ENCODE results near the gene SLC15A4.
"Not testable (repeated sequence)": the region's sequence is repeated elsewhere in the genome, so short reads cannot be mapped to it uniquely, and the experiment has no call there.

SLC15A4 gene

GRCh38 chr12:128844031-128844635 is 20.4 kb upstream of the SLC15A4 start:
- DNase-seq, result no peak

DNA sequence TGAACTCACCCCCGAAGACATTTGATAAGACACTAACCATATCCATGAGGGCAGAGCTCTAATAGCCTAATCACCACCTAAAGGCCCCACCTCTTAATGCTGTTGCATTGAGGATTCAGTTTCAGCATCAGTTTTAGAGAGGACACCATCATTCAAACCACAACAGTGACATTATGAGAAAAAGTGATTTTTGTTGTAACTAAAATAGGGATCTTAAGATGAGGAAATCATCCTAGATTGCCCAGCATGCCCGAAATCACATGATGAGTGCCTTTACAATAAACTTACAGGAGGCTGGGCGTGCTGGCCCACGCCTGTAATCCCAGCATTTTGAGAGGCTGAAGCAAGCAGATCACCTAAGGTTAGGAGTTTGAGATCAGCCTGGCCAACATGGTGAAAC is 19.8 kb upstream of the SLC15A4 start:
- DNase-seq, result no peak

DNA sequence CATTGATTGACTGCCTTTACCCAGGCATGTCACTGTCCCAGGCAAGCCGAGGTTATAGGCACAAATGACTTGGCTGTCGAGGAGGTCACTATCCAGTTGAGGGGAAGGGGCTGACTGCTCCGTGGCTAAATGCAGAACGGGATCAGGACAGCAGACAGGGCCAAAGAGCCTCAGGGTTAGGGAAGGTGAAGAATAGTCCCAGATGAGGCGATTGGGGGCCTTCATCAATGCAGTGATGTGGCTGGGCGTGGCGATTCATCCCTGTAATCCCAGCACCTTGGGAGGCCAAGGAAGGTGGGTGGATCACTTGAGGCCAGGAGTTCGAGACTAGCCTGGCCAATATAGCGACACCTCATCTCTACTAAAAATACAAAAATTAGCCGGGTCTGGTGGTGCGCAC is 18.8 kb upstream of the SLC15A4 start:
- DNase-seq, result no peak

DNA sequence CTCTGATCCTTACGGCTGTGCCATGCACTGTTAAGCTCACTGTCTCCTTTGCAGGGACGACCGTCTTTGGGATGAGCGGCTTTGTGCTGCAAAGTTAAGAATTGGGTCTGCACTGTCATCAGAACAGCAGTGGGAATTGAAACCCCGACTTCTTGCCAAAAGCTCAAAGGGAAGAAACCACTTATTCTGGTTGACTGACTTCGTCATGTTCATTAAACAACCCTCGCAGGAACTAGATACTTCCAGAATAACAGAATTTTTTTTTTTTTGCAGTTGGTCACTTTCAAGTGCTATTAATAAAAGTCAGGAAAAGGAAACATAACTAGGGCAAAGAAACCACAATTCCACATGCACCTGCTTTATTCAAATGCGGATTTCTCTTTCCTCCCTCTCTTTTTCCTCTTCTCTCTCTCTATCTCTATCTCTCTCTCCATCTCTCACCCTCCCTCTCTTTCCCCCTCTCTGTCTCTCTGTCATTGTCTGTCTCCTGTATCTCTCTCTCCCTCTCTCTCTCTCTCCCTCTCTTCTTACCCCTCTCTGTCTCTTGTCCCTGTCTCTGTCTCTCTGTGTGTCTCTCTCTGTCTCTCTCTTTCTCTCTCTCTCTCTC is 17.2 kb upstream of the SLC15A4 start:
- DNase-seq, result peak in 1 of 58 donors; percentile 23

- DNase-seq, result not testable (repeated sequence)
Observed at GRCh38 chr12:128839885-128840284, 16.1 kb upstream of the SLC15A4 start.

DNA sequence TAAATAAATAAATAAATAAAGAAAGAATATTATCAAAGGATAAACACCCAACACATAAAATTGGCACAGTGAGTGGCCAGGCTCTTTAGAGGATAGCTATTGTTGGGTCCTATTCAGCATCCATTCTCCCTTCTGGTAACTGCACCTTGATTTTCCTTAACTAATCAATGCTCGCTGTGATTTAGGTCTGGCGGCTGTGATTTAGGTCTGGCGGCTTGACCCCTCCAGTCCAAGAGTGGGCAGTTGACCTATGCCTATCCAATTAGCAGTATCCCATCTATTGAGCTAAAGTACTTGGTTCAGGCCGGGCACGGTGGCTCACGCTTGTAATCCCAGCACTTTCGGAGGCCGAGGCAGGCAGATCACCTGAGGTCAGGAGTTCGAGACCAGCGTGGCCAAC is 9.7 kb upstream of the SLC15A4 start:
- no peak for DNase-seq

DNA sequence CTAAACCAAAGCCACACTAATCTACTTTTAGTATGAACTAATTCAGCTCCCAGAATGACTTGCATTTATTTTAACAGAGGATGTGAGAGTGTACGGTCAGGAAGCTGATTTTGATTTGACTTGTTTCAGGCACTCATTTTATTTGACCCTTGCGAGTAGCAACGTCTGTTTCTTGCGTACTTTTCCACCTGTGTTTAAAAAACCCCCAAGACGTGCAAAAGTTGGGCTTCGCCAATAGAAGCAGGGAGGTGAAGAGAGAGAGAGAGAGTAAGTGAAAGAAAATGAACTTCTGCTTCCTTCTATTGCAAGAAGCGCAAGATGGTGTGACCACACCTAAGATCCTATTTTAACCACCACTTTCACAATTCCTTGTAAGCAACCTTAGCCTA is 6.7 kb upstream of the SLC15A4 start:
- no peak for DNase-seq

DNA sequence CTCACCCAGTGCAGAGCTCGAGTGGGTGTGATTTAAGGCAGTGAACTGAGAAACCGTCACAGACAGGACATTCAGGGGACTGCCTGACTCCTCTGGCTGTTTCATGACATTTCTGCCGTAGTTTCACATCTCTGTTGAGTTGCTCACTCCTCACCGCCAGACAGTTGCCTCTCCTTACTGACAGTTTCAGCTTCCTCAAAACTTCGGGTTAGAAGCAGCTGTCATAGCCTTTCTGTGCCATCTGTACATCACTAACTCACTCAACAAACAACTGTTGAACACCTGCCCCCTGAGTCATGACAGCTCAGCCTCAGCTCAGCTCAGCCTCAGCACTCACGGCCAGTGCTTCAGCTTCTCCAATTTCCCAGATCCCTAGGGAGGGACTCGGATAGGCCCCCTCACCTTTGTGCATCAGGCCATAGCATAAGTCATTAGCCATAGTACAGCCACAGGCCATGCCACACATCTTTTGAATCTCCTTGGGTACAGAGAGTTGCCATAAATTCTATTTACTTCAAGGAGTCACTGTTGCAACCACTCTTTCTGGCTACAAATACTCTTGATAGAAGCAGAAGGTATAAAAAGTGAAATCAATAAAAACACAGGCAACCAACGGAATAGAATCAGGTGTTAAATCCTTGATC is 6.2 kb upstream of the SLC15A4 start:
- peak in 2 of 58 donors; percentile 14 to 17 for DNase-seq

DNA sequence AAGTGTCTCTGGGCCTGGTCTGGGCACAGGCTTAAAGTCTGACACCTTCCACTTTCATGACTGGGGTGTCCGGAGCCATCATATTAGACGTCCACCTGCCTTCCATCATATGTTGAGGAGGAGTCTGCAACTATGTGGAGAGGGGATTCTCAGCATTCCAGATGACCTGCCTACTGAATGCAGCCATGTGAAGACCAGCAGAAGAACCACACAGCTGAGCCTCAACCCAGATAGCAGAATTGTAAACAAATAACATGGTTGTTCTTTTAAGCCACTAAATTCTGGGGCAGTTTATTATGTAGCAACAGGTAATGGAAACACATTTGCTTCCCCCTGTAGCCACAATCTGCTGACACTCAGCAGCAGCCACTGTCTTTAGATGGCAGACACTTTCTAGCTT is 4.0 kb upstream of the SLC15A4 start:
- no peak for DNase-seq

DNA sequence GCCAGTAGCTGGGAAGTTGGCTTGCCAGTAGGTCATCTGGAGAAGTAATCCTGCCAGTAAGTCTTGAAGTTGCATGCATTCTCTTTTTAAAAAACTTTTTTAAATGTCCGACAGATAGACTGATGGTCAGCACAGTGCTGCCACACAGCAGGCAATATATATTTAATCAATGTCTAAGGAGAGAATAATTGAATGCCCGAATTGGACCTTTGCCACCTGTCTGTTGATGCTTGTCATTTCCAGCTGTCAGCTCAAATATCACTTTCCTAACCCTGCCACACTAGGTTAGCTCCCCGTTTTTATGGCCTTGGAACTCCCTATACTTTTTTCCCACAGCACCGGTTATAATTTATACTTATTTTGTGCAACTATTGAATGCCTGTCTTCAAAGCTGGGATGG is 2.1 kb upstream of the SLC15A4 start:
- DNase-seq, result no peak

GRCh38 chr12:128823216-128823915 is 392 bp downstream of the SLC15A4 start:
- peak in 3 of 58 donors; percentile 25 to 49 (median 40) for DNase-seq

DNA sequence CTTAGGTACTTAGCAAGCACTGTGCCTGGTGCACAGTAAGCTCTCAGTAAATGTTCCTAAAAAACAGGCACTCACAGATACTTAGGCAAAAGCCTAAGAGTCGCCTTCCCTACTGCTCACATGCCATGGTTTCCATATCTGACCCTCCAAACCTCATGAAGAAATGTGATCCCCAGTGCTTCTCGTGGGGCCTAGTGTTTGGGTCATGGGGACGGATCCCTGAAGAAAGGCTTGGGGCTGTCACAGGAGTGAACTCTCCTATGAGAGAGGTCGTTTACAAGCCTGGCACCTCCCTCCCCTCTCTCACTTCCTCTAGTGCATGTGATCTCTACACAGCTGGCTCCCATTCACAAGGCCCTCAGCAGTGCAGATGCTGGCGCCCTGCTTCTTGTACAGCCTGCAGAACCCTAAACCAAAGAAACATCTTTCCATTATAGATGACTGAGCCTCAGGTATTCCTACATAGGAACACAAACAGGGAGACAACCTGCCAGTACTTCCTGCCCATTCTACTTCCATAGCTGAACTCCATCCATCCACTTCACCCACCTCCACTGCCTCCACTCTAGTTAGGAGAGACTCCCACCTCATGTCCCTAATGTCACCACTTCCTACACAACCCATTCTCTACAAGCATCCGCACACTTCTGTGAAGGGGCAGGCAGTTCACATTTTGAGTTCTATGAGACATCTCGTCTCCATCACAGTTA is 2.9 kb downstream of the SLC15A4 start:
- peak in 27 of 58 donors; percentile 15 to 52 (median 35) for DNase-seq

DNA sequence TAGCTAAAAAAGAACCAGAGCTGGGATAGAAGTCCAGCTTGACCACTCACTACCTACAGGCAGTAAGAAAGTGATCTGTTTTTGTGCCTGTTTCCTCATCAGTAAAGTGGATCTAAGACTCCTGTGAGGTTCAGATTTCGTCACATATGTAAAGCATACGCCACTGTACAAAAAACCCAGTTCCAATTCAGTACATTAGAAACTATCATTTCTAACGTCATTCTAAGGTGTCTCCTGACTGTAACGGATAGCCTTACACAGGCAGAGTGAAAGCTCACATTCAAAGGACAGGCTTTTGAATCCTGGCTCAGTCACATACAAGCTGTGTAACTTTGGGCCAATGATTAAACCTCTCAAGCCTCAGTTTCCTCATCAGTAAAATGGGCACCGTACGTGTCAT is 3.5 kb downstream of the SLC15A4 start:
- DNase-seq, result no peak

- no peak for DNase-seq
Observed at GRCh38 chr12:128819293-128820144, 4.2 kb downstream of the SLC15A4 start.

DNA sequence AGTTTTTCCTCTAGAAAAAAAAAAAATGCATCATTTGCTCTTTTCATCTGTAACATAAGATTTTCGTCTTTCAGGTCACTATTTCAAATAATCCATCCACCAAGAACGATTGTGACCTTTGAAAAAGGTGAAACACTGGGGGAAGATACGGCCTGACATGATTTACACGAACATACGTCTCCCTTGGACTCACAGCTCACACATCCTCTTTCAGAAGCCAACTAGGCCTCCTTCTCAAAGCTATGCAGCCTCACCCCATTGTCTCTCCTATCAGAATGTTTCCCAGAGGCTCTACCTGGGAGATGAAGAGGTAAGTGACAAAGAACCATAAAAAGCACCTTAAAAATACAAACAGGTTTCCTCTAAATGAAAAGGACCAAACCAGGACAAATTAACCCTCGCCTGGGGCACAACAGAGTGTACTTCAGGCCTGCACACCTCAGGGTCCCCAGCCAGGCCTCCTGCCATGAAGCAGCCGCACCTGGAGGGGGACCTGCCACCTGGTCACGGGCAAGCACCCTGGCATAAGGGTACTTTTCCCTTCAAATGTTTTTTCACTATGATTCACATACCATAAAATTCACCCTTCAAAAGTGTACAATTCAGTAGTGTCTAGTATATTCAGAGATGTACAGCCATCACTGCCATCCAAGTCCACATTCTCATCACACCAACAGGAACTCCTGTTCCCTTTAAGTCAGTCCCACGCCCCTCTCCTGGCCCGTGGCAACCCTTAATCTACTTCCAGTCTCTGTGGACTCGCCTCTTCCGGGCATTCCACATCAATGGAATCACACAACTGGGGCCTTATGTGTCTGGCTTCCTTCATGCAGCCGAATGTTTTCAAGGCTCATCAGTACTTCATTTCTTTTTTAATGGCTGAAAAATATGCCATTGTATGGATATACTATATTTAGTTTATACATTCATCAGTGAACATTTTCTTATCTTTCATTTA is 5.4 kb downstream of the SLC15A4 start:
- DNase-seq, result no peak

DNA sequence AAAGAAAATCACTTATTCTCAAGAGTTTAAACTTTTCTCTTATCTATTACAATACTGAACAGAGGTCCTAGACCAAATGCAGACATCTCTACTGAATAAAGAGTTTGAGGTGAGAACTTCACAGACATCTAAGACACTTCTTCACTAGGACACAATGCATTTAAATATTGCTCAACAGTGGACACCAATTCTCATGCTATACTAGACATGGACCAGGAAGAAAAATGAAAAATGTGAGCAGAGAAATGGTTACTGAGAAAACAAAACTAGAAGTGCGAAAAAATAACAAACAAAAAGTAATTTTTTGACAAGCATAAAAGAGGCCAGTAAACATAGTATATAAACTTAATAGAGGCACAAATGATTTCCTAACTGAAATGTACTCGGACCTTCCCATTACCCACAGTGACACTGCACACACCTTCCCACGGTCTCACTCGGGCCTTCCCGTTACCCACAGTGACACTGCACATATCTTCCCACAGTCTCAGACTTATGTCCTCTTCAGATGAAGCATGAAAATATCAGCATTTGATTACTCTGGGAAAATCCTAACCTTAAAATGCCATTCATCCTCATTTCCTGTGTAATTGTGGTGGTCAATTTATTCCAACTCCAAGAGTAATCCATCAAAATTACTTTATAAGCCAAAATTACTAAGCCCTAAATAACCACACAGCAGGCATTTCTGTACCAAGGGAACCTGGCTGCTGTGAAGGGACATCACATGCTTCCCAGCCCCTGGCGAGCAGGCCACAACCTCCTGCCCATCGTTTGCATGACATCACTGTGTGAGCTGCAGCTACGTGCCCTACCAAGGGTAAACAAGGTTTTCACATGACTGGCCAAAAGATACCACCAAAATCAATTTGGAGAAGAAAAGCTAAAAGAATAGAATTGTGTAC is 6.4 kb downstream of the SLC15A4 start:
- peak in 32 of 58 donors; percentile 14 to 72 (median 38) for DNase-seq

GRCh38 chr12:128816643-128816920 is 7.2 kb downstream of the SLC15A4 start:
- peak in 1 of 58 donors; percentile 35 for DNase-seq
